ENCODE measurements around the gene LRRC23. TPM values are rescaled to one million over a fixed set of nuclear protein-coding genes. Genes with fewer than 3 reads are reported as not detected.
A peak's percentile ranks its signal among the peaks of the same experiment; 100 is the strongest.

The LRRC23 gene
- total RNA-seq, 1 donor from 2014 or later, result 2.6 TPM

DNA sequence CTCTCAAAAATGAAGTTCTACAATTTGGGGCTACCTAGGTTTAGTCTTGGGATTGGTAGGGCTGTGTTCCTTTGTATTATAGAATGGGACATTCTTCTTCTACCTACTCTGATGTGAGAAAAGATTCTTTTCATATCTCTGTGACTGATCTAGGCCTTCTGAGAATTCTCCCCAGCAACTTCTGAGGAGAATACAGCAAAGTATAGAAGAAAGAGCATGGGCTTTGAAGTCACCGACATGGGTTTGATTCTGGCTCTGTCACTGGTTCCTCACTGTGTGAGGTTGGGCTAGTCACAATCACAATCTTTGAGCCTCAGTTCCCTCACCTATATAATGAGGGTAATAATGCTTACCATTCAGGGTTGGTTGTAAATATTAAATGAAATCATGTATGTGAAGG, 28.1 kb downstream of the LRRC23 start:
- TF ChIP-seq, protein P1, sequence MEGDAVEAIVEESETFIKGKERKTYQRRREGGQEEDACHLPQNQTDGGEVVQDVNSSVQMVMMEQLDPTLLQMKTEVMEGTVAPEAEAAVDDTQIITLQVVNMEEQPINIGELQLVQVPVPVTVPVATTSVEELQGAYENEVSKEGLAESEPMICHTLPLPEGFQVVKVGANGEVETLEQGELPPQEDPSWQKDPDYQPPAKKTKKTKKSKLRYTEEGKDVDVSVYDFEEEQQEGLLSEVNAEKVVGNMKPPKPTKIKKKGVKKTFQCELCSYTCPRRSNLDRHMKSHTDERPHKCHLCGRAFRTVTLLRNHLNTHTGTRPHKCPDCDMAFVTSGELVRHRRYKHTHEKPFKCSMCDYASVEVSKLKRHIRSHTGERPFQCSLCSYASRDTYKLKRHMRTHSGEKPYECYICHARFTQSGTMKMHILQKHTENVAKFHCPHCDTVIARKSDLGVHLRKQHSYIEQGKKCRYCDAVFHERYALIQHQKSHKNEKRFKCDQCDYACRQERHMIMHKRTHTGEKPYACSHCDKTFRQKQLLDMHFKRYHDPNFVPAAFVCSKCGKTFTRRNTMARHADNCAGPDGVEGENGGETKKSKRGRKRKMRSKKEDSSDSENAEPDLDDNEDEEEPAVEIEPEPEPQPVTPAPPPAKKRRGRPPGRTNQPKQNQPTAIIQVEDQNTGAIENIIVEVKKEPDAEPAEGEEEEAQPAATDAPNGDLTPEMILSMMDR (IDR thresholded peaks at IDR 0.05; ENCODE audit: partially characterized antibody, unreplicated experiment), result no peak
- Mint-ChIP-seq H3K4me3 (ENCODE audit: unreplicated experiment) (no peak overlapping the region), H3K4me1 (ENCODE audit: low read depth, unreplicated experiment) (peaks cover 7% of the 10 kb centered on the region), H3K27me3 (ENCODE audit: unreplicated experiment) (peaks cover 13% of the 10 kb centered on the region), H3K9me3 (ENCODE audit: unreplicated experiment) (peaks cover 21% of the 10 kb centered on the region), H3K36me3 (ENCODE audit: unreplicated experiment) (peaks cover 6% of the 10 kb centered on the region), H3K27ac (ENCODE audit: unreplicated experiment) (no peak overlapping the region)
- no peak for DNase-seq

GRCh38 chr12:6934110-6934509, 29.5 kb downstream of the LRRC23 start:
- Mint-ChIP-seq H3K27me3 (ENCODE audit: unreplicated experiment) (peaks cover 11% of the 10 kb centered on the region), H3K36me3 (ENCODE audit: unreplicated experiment) (peaks cover 7% of the 10 kb centered on the region), H3K4me3 (ENCODE audit: unreplicated experiment) (peak overlapping the region; percentile 25), H3K4me1 (ENCODE audit: low read depth, unreplicated experiment) (peaks cover 10% of the 10 kb centered on the region), H3K27ac (ENCODE audit: unreplicated experiment) (no peak overlapping the region), H3K9me3 (ENCODE audit: unreplicated experiment) (peaks cover 19% of the 10 kb centered on the region)
- no peak for DNase-seq
- TF ChIP-seq, protein P1 (IDR thresholded peaks at IDR 0.05; ENCODE audit: partially characterized antibody, unreplicated experiment), result no peak

DNA sequence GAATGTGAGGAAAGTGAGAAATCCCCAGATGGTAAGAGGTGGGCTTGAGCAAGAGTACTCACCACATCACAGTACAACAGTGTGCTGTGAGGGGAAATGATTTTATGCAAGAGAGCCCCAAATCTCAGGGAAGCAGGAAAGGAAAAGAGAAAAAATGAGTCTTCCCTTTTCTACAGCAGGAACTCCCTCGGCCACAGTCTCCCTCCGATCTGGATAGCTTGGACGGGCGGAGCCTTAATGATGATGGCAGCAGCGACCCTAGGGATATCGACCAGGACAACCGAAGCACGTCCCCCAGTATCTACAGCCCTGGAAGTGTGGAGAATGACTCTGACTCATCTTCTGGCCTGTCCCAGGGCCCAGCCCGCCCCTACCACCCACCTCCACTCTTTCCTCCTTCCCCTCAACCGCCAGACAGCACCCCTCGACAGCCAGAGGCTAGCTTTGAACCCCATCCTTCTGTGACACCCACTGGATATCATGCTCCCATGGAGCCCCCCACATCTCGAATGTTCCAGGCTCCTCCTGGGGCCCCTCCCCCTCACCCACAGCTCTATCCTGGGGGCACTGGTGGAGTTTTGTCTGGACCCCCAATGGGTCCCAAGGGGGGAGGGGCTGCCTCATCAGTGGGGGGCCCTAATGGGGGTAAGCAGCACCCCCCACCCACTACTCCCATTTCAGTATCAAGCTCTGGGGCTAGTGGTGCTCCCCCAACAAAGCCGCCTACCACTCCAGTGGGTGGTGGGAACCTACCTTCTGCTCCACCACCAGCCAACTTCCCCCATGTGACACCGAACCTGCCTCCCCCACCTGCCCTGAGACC, 31.0 kb downstream of the LRRC23 start:
- Mint-ChIP-seq H3K27me3 (ENCODE audit: unreplicated experiment) (peaks cover 18% of the 10 kb centered on the region), H3K36me3 (ENCODE audit: unreplicated experiment) (peaks cover 11% of the 10 kb centered on the region), H3K4me3 (ENCODE audit: unreplicated experiment) (peak overlapping the region; percentile 8), H3K27ac (ENCODE audit: unreplicated experiment) (peak overlapping the region; percentile 60), H3K4me1 (ENCODE audit: low read depth, unreplicated experiment) (peaks cover 6% of the 10 kb centered on the region), H3K9me3 (ENCODE audit: unreplicated experiment) (peaks cover 21% of the 10 kb centered on the region)
- DNase-seq, result no peak
- TF ChIP-seq, protein P1 (IDR thresholded peaks at IDR 0.05; ENCODE audit: partially characterized antibody, unreplicated experiment), result no peak

GRCh38 chr12:6936194-6936635, 31.6 kb downstream of the LRRC23 start:
- TF ChIP-seq, protein P1 (IDR thresholded peaks at IDR 0.05; ENCODE audit: partially characterized antibody, unreplicated experiment), result no peak
- Mint-ChIP-seq H3K4me1 (ENCODE audit: low read depth, unreplicated experiment) (peaks cover 5% of the 10 kb centered on the region), H3K9me3 (ENCODE audit: unreplicated experiment) (peaks cover 20% of the 10 kb centered on the region), H3K27me3 (ENCODE audit: unreplicated experiment) (peaks cover 18% of the 10 kb centered on the region), H3K27ac (ENCODE audit: unreplicated experiment) (no peak overlapping the region), H3K36me3 (ENCODE audit: unreplicated experiment) (peaks cover 13% of the 10 kb centered on the region), H3K4me3 (ENCODE audit: unreplicated experiment) (peak overlapping the region; percentile 49)
- no peak for DNase-seq
